Measurements from ENCODE around the gene TMEM269.

Gene TMEM269, protein sequence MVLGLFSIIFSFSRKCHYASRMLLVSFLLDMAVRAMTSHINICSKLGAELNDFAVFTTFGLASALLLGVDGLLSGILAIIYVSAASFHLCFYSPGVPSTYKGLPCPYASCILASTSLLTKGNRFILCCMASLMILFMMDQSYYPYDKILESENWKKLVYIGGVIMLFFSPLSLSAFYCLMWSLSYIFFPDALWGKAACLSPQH

GRCh38 chr1:42784946-42785693 is at the start of gene TMEM269:
Gene TMEM269, plus strand, starts transcription at chr1:42784991. Its CDS starts 4,903 bp downstream, at chr1:42789894.
- peak in 2 of 3 donors; percentile 31 to 48 for DNase-seq

- DNase-seq, result no peak
Measured at GRCh38 chr1:42735056-42735455, 49.7 kb upstream of the TMEM269 start.

- DNase-seq, result no peak
Measured at GRCh38 chr1:42735477-42736105, 49.2 kb upstream of the TMEM269 start.

GRCh38 chr1:42736152-42736551 is 48.6 kb upstream of the TMEM269 start:
- peak; percentile 50 to 63 (median 52) for DNase-seq

- no peak for DNase-seq
Measured at GRCh38 chr1:42736571-42737200, 48.1 kb upstream of the TMEM269 start.

DNA sequence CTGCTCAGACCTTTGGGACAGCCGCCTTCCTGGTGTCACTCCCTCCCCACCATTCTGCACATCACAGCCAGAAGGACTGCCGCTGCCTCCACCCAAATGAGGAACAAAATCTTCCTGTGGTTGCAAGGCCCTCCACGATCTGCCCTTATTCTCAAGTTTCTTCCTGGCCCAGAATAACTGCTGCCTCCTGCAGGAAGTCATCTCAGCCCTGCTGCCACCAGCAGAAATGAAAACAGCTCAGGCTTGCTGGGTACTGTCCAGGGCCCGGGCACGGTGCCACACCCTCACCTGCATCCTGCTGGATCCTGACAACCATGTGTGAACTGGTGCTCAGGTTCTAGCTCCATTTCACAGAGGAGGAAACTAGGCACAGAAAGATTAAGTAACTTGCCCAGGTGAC is 47.5 kb upstream of the TMEM269 start:
- DNase-seq, result peak; percentile 51 to 58 (median 56)

DNA sequence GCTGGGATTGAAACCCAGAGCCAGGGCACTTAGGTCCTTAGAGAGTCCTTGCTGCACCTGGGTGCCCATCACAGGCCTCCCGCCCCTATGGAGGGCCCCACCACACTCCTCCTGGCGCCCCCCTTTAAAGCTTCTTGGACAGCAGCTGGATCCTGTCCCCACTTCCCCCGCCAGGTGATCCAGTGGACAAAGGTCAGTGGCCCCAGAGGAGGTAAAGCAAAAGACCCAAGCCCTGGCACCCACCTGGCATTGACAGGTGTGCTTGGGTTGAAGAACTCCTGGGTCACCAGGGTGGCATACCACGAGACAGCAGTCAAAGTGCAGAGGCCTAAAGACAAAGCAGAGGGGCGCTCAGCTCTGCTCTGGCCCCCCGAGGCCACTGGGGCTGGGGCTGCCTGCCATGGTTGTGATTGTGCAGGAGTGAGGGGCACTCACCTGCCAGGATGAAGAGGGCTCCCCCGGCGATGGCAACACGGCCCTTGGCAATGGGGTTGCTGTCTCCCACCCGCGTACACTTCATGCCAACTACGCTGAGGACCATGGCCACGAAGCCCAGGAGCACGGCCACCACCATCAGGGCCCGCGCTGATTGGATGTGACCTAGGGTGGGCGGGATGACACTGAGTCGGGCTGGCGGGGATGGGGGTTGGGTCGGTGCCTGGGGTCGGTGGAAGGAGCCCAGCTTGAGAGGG is 46.7 kb upstream of the TMEM269 start:
- DNase-seq, result no peak

DNA sequence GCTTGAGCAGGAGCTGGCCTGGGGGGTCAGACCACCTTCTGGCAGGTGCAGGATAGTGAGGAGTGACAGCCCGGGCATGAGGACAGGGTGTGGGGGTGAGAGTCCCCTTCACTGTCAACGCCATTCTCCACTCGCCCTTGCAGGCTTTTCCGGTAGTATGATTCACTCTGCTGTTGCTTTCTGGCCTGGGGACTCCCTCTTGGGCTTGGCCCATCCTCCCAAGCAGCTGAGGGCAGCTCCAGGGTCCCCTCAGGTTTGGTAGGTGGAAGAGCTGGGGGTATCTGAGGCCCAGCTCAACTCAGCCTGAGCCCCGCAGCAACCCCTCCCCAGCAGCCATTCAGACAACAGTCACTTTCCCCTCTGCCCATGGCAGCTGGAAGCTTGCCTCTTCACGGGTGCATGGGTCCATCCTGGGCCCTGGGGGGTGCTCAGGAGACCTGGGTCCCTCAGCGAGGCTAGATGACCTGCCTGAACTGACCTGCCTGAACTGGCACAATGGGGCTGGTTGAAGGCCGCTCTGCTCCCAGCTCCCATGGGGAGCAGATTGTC is 46.0 kb upstream of the TMEM269 start:
- no peak for DNase-seq

GRCh38 chr1:42739753-42740700 is 44.8 kb upstream of the TMEM269 start, which contains the start of gene CLDN19:
Gene CLDN19, minus strand, starts transcription at chr1:42740236. Its CDS starts 173 bp downstream, at chr1:42740063.
- DNase-seq, result peak in 1 of 3 donors; percentile 32

GRCh38 chr1:42740851-42741580 is 43.8 kb upstream of the TMEM269 start:
- no peak for DNase-seq

GRCh38 chr1:42741706-42742105 is 43.1 kb upstream of the TMEM269 start:
- DNase-seq, result no peak

GRCh38 chr1:42742141-42742540 is 42.6 kb upstream of the TMEM269 start:
- no peak for DNase-seq

GRCh38 chr1:42742617-42743316 is 42.0 kb upstream of the TMEM269 start:
- no peak for DNase-seq

DNA sequence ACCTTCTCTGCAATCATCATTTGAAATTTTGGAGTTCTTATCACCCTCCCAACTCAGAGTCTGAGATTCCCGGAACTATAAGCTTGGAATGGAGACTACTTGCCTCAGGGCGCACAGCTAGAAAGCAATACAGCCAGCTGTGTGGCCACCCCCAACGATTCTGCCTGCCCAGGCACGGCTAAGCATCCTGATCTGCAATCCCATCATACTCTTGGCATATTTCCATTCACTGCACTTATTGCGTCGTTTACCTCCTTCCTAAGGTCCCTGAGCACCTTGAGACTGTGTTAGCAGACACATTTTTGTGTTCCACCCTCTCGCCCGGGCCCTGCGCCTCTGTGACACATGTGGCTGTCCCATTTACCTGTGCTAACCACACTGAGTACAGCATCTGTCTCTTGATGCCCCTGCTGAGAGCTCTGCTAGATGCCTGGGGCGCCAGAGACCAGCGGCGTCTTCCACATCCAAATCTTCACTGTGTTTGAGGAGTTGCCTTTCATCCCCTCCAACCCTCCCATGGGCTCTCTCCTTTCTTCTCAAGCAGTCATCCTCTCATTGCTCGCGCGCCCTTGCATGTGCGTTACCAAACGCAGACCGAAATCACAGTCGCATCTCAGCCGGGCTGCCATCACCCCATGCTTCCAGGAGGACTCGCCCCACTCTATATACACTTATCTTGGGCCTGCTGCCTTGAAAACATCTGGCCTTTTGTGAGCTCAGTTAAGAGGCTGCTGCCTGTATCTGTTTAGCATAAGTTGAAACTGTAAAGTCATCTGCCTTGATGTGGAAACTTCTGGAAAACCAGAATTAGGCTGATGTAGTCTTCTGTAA is 41.3 kb upstream of the TMEM269 start:
- no peak for DNase-seq

DNA sequence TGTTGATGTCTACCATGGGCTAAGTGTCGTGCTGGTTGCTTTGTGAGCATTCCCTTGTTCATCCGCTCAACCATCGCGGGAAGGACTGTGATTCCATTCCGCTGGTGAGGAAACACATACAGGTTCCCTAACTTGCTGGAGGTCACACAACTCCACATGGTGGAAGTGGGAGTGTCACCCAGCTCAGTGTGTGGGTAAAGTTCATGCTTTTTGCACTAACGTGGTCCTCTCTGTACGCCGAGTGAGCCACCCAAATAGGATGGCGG is 40.7 kb upstream of the TMEM269 start:
- DNase-seq, result no peak

DNA sequence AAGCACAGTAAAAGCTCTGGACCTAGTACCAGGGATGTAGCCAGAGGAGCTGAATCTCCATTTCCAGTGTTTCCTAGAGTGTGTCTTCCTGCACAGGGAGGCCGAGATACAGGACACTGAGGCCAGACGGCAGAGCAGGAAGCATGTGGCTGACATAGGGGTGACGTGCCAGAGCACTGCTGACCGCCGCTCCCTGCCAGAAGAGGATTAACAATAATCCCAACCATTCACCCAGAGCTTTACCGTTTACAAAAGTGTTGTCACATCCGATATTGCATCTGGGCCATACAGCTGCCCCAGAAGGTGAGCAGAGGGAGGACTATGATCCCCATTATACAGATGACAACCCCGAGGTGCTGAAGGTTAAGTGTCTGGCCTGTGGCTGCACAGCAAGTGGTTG is 38.9 kb upstream of the TMEM269 start:
- no peak for DNase-seq

GRCh38 chr1:42746436-42747105 is 38.2 kb upstream of the TMEM269 start:
- DNase-seq, result no peak

GRCh38 chr1:42747125-42747524 is 37.7 kb upstream of the TMEM269 start:
- peak in 1 of 3 donors; percentile 69 for DNase-seq

- DNase-seq, result no peak
Measured at GRCh38 chr1:42748021-42748420, 36.8 kb upstream of the TMEM269 start.
